Chondrocyte (in vitro differentiated cells): ENCODE measurements around the gene MYT1. TPM values are rescaled to one million over a fixed set of nuclear protein-coding genes. Genes with fewer than 3 reads are reported as not detected.

ENCODE experiments used
- DNase-seq: peaks from one replicate; pipeline ENCODE4 v3.0.0; 2021; ENCODE audit warnings: mixed read lengths, low spot score
- H3K27ac Mint-ChIP-seq: one replicate; pipeline ENCODE4 v1.8.0; 2021; ENCODE audit warnings: mild to moderate bottlenecking, moderate library complexity, mixed read lengths; ENCODE audit not compliant: unreplicated experiment
- H3K27me3 Mint-ChIP-seq: 2 replicates; pipeline ENCODE4 v1.8.0; 2021; ENCODE audit warnings: low read depth, mixed read lengths
- H3K36me3 Mint-ChIP-seq: 2 replicates; pipeline ENCODE4 v1.8.0; 2021; ENCODE audit warnings: low read depth, mixed read lengths
- H3K4me1 Mint-ChIP-seq: 2 replicates; pipeline ENCODE4 v1.8.0; 2021; ENCODE audit warnings: low read depth, mild to moderate bottlenecking, mixed read lengths
- H3K4me3 Mint-ChIP-seq: one replicate; pipeline ENCODE4 v1.8.0; 2021; ENCODE audit warnings: mild to moderate bottlenecking, moderate library complexity, mixed read lengths; ENCODE audit not compliant: unreplicated experiment
- H3K9me3 Mint-ChIP-seq: 2 replicates; pipeline ENCODE4 v1.8.0; 2021; ENCODE audit warnings: low read depth, mixed read lengths
- total RNA-seq: library from RNA; stranded (reverse); gene quantifications from 3 replicates; pipeline ENCODE4 v1.2.1, GENCODE V29; 2021
- TF ChIP-seq, protein P1 (sequence below): fragments of 200-600 bp; sonication (generic); IDR thresholded peaks from 2 replicates; pipeline ENCODE4 v1.5.0; 2021; ENCODE audit warnings: antibody characterized with exemption, mild to moderate bottlenecking, moderate library complexity

The MYT1 gene
- total RNA-seq, 1 donor from 2014 or later = not detected

DNA sequence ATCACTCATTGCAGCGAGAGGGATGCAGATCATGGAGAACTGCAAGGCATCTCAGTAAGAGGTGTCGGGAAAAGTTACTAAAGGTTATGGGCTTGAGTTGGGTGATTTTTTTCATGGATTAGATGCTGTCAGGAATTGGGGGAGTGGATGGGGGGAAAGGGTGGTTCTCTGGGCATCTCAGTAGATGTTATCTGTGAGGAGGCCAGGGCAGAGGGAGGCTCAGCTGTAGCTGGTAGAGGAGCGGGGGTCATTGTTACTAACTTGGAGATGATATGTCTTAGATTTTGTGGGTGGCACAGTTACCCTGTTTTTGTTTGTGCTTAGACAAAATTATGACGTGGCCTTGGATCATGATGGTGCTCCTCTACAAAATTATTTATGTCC is 88.7 kb downstream of the MYT1 start:
- no peak for DNase-seq
- no peaks in the 10 kb centered on the region for H3K9me3 Mint-ChIP-seq
- H3K4me3 Mint-ChIP-seq = no peak overlapping the region
- no peaks in the 10 kb centered on the region for H3K36me3 Mint-ChIP-seq
- peaks cover 19% of the 10 kb centered on the region for H3K4me1 Mint-ChIP-seq
- H3K27me3 Mint-ChIP-seq = peaks cover 20% of the 10 kb centered on the region
- no peak overlapping the region for H3K27ac Mint-ChIP-seq
- TF ChIP-seq, protein P1, sequence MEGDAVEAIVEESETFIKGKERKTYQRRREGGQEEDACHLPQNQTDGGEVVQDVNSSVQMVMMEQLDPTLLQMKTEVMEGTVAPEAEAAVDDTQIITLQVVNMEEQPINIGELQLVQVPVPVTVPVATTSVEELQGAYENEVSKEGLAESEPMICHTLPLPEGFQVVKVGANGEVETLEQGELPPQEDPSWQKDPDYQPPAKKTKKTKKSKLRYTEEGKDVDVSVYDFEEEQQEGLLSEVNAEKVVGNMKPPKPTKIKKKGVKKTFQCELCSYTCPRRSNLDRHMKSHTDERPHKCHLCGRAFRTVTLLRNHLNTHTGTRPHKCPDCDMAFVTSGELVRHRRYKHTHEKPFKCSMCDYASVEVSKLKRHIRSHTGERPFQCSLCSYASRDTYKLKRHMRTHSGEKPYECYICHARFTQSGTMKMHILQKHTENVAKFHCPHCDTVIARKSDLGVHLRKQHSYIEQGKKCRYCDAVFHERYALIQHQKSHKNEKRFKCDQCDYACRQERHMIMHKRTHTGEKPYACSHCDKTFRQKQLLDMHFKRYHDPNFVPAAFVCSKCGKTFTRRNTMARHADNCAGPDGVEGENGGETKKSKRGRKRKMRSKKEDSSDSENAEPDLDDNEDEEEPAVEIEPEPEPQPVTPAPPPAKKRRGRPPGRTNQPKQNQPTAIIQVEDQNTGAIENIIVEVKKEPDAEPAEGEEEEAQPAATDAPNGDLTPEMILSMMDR = no peak

DNA sequence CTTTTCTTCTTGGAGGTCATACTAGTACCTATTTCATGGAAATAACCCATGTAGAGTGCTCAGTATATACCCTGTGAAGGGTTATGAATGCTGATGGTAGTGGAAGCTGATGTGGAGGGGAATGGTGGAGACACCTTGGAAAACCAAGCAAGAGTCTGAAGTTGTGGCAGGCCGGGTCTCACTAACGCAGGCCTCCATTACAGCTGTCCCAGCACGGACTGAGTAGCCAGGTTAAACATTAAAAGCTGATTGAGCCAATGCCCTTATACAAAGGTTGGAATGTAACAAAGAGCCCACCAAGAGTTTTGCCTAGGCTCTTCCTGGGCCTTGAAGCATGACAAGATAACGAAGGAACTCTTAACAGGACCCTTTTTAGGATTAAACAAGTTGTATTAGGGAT is 89.2 kb downstream of the MYT1 start:
- Mint-ChIP-seq H3K27ac (no peak overlapping the region), H3K36me3 (no peaks in the 10 kb centered on the region), H3K9me3 (no peaks in the 10 kb centered on the region), H3K4me1 (peaks cover 21% of the 10 kb centered on the region), H3K27me3 (peaks cover 20% of the 10 kb centered on the region), H3K4me3 (no peak overlapping the region)
- DNase-seq = no peak
- TF ChIP-seq, protein P1 = no peak

DNA sequence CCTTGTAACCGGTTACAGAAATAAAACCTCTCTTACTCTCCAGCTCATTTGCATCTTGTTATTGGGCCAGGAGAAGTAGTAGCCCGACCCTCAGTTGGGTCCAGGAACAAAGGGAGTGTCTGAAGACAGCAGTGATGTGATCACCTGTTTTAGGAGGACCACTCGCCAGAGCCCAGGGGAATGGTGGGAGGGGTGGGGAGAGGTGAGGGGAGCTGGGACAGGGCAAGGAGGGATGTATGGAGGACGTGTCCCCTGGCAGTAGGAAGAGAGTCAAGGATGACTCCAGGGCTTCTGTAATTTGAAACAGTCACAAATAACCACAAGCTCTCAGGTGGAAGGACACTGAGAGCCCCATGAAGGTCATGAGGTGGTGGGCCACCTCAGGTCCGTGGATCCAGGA is 89.9 kb downstream of the MYT1 start:
- H3K36me3 Mint-ChIP-seq = no peaks in the 10 kb centered on the region
- H3K27me3 Mint-ChIP-seq = peaks cover 17% of the 10 kb centered on the region
- TF ChIP-seq, protein P1 = no peak
- peaks cover 27% of the 10 kb centered on the region for H3K4me1 Mint-ChIP-seq
- no peak overlapping the region for H3K4me3 Mint-ChIP-seq
- no peaks in the 10 kb centered on the region for H3K9me3 Mint-ChIP-seq
- no peak for DNase-seq
- no peak overlapping the region for H3K27ac Mint-ChIP-seq

DNA sequence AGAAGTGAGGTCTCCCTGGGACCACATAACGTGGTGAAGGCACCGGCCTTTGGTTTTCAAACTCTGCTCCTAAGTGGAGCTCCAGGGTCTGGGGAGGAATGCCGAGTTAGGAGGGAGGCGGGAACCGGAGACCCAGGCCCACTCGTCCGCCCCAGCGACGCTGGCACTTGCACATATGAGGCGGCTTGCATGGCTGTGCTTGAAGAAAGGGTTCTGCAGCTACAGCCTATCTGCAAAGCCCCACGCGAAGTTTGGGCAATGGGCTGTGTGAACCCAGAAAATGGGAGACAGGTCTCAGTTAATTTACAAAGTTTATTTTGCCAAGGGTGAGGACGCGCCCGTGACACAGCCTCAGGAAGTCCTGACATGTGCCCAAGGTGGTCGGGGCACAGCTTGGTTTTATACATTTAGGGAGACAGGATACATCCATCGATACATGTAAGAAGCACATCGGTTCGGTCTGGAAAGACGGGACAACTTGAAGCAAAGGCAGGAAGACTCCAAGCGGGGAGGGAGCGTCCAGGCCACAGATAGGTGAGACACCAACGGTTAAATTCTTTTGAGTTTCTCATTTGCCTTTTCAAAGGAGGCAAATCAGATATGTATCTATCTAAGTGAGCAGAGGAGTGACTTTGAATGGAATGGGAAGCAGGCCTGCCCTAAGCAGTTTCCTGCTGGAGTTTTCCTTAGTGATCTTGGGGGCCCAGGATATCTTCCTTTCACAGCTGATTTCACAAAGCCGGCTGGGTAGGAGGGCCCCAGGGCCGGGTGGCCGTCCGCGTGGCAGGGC is 90.5 kb downstream of the MYT1 start:
- no peaks in the 10 kb centered on the region for H3K9me3 Mint-ChIP-seq
- TF ChIP-seq, protein P1 = no peak
- H3K4me1 Mint-ChIP-seq = peaks cover 27% of the 10 kb centered on the region
- peaks cover 16% of the 10 kb centered on the region for H3K27me3 Mint-ChIP-seq
- no peak for DNase-seq
- H3K4me3 Mint-ChIP-seq = peak overlapping the region; percentile 36
- H3K27ac Mint-ChIP-seq = no peak overlapping the region
- H3K36me3 Mint-ChIP-seq = no peaks in the 10 kb centered on the region

DNA sequence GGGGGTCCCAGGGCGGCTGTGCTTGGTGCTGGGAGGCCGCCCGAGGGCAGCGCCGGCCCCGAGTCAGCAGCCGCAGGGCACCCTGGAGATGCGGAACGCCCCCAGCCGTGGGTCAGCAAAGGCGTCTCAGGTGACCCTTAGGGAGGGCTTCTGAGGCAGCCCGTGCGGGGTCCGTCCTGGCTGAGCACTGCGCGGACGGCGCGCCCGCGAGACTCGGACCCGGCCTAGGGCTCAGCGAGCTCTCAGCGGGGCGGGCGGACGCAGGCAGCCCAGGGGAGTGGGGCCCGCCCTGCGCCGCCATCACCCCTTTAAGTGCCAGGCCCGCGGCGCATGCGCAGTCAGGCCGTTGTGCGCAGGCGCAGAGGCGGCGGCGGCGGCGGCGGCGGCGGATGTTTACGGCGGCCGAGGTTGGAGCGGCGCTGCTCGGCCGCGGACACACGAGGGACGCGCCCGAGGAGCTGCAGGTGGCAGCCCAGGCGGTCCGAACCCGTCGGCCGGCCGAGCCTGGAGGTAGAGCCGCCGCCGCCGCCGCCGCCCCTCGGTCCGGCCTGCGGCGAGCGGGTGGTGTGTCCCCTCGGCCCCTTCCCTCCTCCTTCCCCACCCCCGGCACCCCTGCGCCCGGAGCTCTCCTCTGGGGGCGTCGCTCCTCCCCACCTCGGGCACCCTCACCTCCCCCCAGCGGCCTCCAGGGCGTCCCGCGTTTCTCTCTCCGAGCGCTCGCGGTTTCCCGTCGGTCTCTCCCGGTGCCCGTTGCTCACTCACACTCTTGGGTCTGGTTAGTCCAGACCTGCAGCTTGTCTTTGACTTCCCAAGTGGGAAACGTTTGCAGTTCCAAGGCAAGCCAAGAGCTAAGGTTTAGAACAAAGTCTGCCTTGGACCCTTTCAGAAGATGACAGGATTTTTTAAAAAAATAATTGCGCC is 91.4 kb downstream of the MYT1 start, which contains the start of gene PCMTD2:
PCMTD2 (plus strand) TSS at position 388 of the 921 bp plus-strand sequence. CDS start 4,218 bp downstream, outside the sequence.
- peak within 1 kb of the TSS; percentile 95 for H3K4me3 Mint-ChIP-seq
- no peaks in the 10 kb centered on the region for H3K9me3 Mint-ChIP-seq
- H3K27me3 Mint-ChIP-seq = peaks cover 9% of the 10 kb centered on the region
- H3K4me1 Mint-ChIP-seq = peaks cover 31% of the 10 kb centered on the region
- DNase-seq = no peak
- no peaks in the 10 kb centered on the region for H3K36me3 Mint-ChIP-seq
- peak within 1 kb of the TSS; percentile 96 for H3K27ac Mint-ChIP-seq
- TF ChIP-seq, protein P1 = peak; percentile 30
